GM13977 (cell line): Measurements from ENCODE around the gene SLC38A5.

Source experiments
- DNase-seq: peaks from one replicate; pipeline ENCODE4 v3.0.0; 2012; ENCODE audit warnings: low spot score
- in situ Hi-C: fragments of 300-500 bp; cut with MboI; formaldehyde crosslinking; loops from one replicate; pipeline ENCODE4 v1.12.0; 2022; ENCODE audit warnings: low sequenced_read_pairs, low pct_unique_long_range_greater_than_20kb, mixed read lengths, inconsistent platforms; ENCODE audit not compliant: unreplicated experiment
- TF ChIP-seq, protein P1 (sequence below): IDR thresholded peaks from 2 replicates; pipeline ENCODE4 v1.5.1; 2012; ENCODE audit warnings: mild to moderate bottlenecking, control low read depth; ENCODE audit not compliant: insufficient read depth; ENCODE audit errors: extremely low read depth, missing control alignments

The SLC38A5 gene

DNA sequence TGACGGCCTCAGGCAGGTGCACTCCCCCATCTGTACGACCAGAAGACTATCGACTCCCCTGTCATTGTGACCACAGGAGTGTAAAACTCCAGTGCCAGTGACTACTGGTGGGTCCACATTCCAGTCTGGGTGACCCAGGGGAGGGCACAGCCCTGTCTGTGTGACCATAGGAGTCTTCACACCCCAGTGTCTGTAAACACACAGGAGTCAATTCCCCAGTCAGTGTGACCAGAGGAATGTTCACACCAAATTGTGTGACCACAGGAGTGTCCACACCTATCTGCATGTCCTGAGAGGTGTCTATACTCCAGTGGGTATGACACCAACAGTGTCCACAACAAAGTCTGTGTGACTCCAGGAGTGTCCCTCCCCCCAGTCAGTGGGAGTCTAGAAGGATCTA, 18.0 kb upstream of the SLC38A5 start:
- in situ Hi-C loops = loop anchor here (25.0 kb wide), 1 partner anchor 401 kb away; no protein-coding TSS in a partner anchor

DNA sequence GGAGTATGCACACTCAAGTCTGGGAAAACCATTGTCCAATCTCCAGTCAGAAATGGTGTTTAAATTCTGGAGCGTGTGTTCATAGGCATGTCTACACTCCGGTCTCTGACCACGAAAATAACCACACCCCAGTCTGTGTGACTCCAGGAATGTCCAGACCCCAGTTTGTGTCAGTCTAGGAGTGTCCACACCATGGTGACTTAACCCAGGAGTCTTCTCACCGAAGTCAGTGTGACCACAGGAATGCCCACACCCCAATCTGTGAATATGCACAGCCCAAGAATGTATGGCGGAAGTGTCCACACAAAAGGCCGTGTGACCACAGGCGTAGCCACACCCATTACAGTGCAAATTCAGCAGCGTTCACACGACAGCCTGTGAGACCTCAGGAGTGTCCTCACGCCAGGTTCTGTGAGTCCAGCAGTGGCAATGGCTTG, 17.3 kb upstream of the SLC38A5 start:
- in situ Hi-C loops = loop anchor here (25.0 kb wide), 1 partner anchor 400 kb away; no protein-coding TSS in a partner anchor
- DNase-seq = no peak
- TF ChIP-seq, protein P1, sequence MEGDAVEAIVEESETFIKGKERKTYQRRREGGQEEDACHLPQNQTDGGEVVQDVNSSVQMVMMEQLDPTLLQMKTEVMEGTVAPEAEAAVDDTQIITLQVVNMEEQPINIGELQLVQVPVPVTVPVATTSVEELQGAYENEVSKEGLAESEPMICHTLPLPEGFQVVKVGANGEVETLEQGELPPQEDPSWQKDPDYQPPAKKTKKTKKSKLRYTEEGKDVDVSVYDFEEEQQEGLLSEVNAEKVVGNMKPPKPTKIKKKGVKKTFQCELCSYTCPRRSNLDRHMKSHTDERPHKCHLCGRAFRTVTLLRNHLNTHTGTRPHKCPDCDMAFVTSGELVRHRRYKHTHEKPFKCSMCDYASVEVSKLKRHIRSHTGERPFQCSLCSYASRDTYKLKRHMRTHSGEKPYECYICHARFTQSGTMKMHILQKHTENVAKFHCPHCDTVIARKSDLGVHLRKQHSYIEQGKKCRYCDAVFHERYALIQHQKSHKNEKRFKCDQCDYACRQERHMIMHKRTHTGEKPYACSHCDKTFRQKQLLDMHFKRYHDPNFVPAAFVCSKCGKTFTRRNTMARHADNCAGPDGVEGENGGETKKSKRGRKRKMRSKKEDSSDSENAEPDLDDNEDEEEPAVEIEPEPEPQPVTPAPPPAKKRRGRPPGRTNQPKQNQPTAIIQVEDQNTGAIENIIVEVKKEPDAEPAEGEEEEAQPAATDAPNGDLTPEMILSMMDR = no peak

More for the DNA sequence above, 18.0 kb upstream of the SLC38A5 start:
- DNase-seq = no peak
- TF ChIP-seq, protein P1 = no peak

DNA sequence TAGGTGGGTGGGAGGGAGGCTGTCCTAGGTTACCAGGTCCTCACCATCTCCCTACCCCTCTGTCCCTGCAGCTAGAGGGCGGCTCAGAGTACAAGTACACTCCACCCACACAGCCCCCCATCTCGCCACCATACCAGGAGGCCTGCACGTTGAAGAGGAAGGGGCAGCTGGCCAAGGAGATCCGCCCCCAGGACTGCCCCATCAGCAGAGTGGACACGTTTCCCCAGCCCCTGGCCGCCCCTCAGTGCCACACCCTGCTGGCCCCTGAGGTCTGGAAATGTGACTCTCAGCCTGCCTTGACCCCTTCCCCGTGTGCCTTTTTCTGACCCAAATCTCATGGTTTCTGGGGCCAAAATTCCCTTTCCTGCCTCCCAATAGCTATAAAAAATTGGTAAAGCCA, 12.5 kb upstream of the SLC38A5 start:
- in situ Hi-C loops = loop anchor here (25.0 kb wide), 1 partner anchor 395 kb away; no protein-coding TSS in a partner anchor
- TF ChIP-seq, protein P1 = no peak
- no peak for DNase-seq

DNA sequence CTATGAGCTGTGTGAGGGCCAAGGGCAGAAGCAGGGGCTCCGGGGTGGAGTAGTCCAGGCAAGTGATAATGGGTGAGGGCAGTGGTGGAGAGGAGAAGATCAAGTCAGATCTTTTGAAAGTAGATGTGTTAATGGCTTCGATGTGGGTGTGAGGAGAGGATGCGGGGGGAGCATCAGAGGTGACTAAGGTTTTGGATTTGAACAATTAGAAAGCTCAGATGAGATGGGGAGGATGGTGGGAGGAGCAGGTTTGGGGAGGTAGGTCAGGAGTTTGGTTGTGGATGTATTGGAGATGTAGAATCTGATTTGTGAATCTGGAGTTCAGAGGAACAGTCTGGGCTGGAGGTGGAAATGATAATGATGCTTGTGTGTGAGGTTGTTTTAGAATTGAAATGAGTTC, 10.5 kb upstream of the SLC38A5 start:
- no peak for DNase-seq
- in situ Hi-C loops = loop anchor here (25.0 kb wide), 1 partner anchor 393 kb away; no protein-coding TSS in a partner anchor
- TF ChIP-seq, protein P1 = no peak

DNA sequence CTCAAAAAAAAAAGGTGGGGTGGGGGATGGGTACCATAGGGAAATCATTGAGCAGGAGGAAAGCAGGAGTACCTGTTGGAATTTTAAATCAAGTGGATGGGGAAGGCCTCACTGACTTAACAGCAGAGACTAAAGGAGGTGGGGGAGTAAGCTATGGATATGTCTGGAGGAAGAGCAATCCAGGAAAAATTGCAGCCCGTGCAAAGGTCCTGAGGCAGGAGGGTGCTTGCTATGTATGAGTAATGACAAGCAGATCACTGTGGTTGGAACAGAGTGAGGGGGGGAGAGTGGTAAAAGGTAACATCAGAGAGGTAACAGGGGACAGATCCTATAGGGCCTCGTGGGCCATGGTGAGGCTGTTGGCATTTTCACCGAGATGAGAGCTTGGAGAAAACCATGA, 10.1 kb upstream of the SLC38A5 start:
- DNase-seq = no peak
- in situ Hi-C loops = loop anchor here (25.0 kb wide), 1 partner anchor 393 kb away; no protein-coding TSS in a partner anchor
- TF ChIP-seq, protein P1 = no peak

DNA sequence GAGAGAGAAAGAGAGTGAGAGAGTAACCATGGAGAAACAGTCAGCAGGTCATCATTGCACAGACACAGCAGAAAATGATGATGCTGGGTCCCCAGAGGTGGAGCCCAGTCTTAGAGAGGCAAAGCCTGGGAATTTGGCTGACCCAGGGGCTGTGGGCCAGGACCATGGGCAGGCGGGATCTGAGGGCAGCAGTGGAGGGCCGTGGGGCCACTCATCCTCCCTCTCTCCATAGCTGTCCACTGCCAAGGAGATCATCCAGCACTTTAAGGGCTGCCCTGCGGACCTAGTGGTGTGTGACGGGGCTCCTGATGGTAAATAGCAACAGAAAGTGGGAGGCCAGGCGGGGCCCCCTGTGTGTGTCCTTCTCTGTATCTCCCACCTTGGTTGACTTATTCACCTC, 8.7 kb upstream of the SLC38A5 start:
- TF ChIP-seq, protein P1 = no peak
- DNase-seq = no peak
- in situ Hi-C loops = loop anchor here (25.0 kb wide), 1 partner anchor 392 kb away; no protein-coding TSS in a partner anchor
